ENCODE results near the gene HOXC12.

HOXC12 gene

DNA sequence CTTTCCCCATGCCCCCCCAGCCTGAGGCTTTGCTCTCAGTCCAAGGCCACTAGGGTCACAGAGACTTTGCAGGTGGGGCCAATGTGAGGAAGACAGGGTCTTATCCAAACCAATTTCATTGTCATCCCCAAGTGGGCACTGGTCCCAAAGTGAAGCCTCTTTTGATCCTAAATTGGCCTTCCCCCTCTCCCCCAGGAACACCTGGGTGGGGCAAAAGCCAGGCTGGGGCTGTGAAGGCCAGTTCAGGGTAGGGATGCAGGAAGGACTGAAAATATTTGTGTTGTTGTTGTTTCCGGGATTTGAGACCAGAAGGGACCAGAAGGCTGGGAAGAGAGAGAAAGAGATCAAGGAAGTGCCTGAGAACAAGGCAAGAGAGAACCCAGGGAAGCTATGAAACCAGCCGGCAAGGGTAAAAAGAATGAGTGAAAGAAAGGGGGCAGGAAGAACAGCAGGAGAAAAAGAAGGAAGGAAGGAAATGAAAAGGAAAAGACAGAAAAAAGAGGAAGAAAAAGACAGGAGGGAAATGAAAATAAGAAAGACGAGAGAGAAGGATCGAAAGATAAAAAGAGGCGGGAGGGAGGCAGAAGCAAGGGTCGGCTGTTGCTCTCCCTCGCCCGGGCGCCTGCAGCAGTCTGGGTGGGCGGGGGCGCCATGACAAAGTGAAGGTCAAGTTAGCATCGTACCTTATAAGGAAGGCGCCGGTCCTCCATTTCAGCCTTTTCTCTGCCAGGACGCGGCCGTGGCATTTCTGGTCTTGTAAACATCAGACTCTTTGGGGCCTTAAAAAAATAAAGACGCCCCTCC, 10.8 kb downstream of the HOXC12 start:
- Histone ChIP-seq H4K20me1 (ENCODE audit: insufficient read depth, low read length) (no peaks in the 10 kb centered on the region), H3K36me3 (ENCODE audit: insufficient read depth, low read length) (no peaks in the 10 kb centered on the region), H3K9ac (ENCODE audit: low read length) (no peak overlapping the region), H2AFZ (ENCODE audit: low read length) (no peak overlapping the region), H3K27ac (ENCODE audit: low read depth, low read length, poor library complexity, severe bottlenecking) (no peak overlapping the region), H3K79me2 (ENCODE audit: insufficient read depth, low read length) (no peaks in the 10 kb centered on the region), H3F3A (ENCODE audit: insufficient read depth, low read length) (no peaks in the 10 kb centered on the region), H3K9me3 (ENCODE audit: low read length) (no peaks in the 10 kb centered on the region), H3K4me3 (ENCODE audit: low read depth, low read length, poor library complexity, severe bottlenecking) (no peak overlapping the region), H3K9me2 (ENCODE audit: low read depth, low read length) (no peaks in the 10 kb centered on the region), H3K4me1 (ENCODE audit: insufficient read depth, low read length, severe bottlenecking) (no peaks in the 10 kb centered on the region), H3K4me2 (ENCODE audit: low read length) (no peak overlapping the region), H3K27me3 (ENCODE audit: insufficient read depth, low read length) (peaks cover 7% of the 10 kb centered on the region; the same call in 1 of the 2 replicates)
- TF ChIP-seq, protein P1, sequence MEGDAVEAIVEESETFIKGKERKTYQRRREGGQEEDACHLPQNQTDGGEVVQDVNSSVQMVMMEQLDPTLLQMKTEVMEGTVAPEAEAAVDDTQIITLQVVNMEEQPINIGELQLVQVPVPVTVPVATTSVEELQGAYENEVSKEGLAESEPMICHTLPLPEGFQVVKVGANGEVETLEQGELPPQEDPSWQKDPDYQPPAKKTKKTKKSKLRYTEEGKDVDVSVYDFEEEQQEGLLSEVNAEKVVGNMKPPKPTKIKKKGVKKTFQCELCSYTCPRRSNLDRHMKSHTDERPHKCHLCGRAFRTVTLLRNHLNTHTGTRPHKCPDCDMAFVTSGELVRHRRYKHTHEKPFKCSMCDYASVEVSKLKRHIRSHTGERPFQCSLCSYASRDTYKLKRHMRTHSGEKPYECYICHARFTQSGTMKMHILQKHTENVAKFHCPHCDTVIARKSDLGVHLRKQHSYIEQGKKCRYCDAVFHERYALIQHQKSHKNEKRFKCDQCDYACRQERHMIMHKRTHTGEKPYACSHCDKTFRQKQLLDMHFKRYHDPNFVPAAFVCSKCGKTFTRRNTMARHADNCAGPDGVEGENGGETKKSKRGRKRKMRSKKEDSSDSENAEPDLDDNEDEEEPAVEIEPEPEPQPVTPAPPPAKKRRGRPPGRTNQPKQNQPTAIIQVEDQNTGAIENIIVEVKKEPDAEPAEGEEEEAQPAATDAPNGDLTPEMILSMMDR (IDR thresholded peaks at IDR 0.05; ENCODE audit: low read length), result no peak
- no peak for TF ChIP-seq EZH2 (IDR thresholded peaks at IDR 0.05; ENCODE audit: borderline replicate concordance, low read length)

DNA sequence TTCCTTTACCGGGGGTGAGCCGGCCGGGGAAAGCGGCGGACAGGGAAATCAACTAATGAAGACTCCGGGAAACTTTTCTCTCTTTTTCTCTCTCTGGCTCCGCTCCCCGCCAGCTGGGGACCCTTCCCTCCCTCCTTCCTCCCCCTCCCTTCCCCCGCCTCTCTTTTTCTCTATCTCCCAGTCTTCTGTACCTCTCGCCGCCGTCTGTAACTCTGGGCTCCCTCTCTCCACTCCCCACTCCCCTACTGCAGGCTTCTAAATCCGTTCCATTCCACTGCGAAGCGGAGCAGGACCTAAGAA, 11.3 kb downstream of the HOXC12 start:
- Histone ChIP-seq H3K9me3 (ENCODE audit: low read length) (no peaks in the 10 kb centered on the region), H3K4me1 (ENCODE audit: insufficient read depth, low read length, severe bottlenecking) (no peaks in the 10 kb centered on the region), H4K20me1 (ENCODE audit: insufficient read depth, low read length) (no peaks in the 10 kb centered on the region), H2AFZ (ENCODE audit: low read length) (no peak overlapping the region), H3K27me3 (ENCODE audit: insufficient read depth, low read length) (peaks cover 7% of the 10 kb centered on the region; the same call in 1 of the 2 replicates), H3K9me2 (ENCODE audit: low read depth, low read length) (no peaks in the 10 kb centered on the region), H3K79me2 (ENCODE audit: insufficient read depth, low read length) (no peaks in the 10 kb centered on the region), H3K4me2 (ENCODE audit: low read length) (no peak overlapping the region), H3K27ac (ENCODE audit: low read depth, low read length, poor library complexity, severe bottlenecking) (no peak overlapping the region), H3K4me3 (ENCODE audit: low read depth, low read length, poor library complexity, severe bottlenecking) (no peak overlapping the region), H3F3A (ENCODE audit: insufficient read depth, low read length) (no peaks in the 10 kb centered on the region), H3K36me3 (ENCODE audit: insufficient read depth, low read length) (no peaks in the 10 kb centered on the region), H3K9ac (ENCODE audit: low read length) (no peak overlapping the region)
- TF ChIP-seq, protein P1 (IDR thresholded peaks at IDR 0.05; ENCODE audit: low read length), result no peak
- no peak for TF ChIP-seq EZH2 (IDR thresholded peaks at IDR 0.05; ENCODE audit: borderline replicate concordance, low read length)

DNA sequence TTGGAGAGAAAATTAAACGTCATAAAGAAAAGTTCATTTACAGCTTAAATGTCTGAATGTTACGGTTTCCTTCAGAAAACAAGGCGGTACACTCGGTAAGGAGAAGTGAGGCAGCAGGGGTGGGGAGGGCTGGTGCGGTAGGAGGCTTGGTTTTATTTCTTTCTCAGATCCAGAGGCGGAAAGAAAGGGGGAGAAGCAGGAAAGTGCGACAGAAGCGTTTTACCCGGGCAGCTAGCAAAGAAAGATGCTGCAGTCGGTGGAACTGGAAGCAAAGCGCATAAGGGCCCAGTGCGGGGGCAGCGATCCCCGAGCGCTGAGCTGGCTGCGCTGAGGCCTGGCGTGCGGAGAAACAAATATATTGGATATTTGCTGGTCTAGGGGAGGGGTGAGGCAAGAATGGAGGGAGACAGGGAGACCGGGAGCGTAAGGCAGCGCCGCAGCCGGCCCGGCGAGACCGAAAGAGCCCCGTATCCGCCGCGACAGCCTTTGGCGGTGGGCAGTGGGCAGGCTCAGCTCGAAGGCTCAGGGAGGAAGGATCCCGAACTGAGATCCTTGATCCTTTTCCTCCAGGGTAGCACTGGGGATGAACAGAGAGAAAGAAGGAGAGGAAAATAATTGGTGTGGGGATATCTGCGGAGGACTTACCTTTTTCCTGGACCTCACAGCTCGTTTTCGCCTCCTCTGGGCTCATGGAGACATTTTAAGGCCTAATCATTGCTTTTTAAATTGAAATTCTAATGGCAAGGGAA, 11.9 kb downstream of the HOXC12 start:
- TF ChIP-seq EZH2 (IDR thresholded peaks at IDR 0.05; ENCODE audit: borderline replicate concordance, low read length), result no peak
- TF ChIP-seq, protein P1 (IDR thresholded peaks at IDR 0.05; ENCODE audit: low read length), result no peak
- Histone ChIP-seq H4K20me1 (ENCODE audit: insufficient read depth, low read length) (no peaks in the 10 kb centered on the region), H3K9ac (ENCODE audit: low read length) (no peak overlapping the region), H3K79me2 (ENCODE audit: insufficient read depth, low read length) (no peaks in the 10 kb centered on the region), H3K27ac (ENCODE audit: low read depth, low read length, poor library complexity, severe bottlenecking) (no peak overlapping the region), H3K36me3 (ENCODE audit: insufficient read depth, low read length) (no peaks in the 10 kb centered on the region), H3K9me2 (ENCODE audit: low read depth, low read length) (no peaks in the 10 kb centered on the region), H3K9me3 (ENCODE audit: low read length) (no peaks in the 10 kb centered on the region), H3K4me2 (ENCODE audit: low read length) (no peak overlapping the region), H3K4me1 (ENCODE audit: insufficient read depth, low read length, severe bottlenecking) (no peaks in the 10 kb centered on the region), H3K4me3 (ENCODE audit: low read depth, low read length, poor library complexity, severe bottlenecking) (no peak overlapping the region), H3F3A (ENCODE audit: insufficient read depth, low read length) (no peaks in the 10 kb centered on the region), H2AFZ (ENCODE audit: low read length) (no peak overlapping the region), H3K27me3 (ENCODE audit: insufficient read depth, low read length) (peaks cover 7% of the 10 kb centered on the region; the same call in 1 of the 2 replicates)

Data from OCI-LY1 (cell line).